Measurements from ENCODE around the gene MCCD1. TPM values are rescaled to one million over a fixed set of nuclear protein-coding genes. Genes with fewer than 3 reads are reported as not detected.

The MCCD1 gene
- not detected in 2 replicates for total RNA-seq (2014; rRNA removed; shearing (Covaris generic))

GRCh38 chr6:31528821-31529328, at the start of gene MCCD1:
TSS of gene MCCD1 (plus strand) at chr6:31528962. CDS start at chr6:31529015, 53 bp downstream.

GRCh38 chr6:31497531-31498476, 31.0 kb upstream of the MCCD1 start, which contains the start of gene MICB:
TSS of gene MICB (plus strand) at chr6:31498145. CDS start at chr6:31498194, 49 bp downstream.

GRCh38 chr6:31541658-31542521, 13.1 kb downstream of the MCCD1 start, which contains the start of gene DDX39B:
TSS of gene DDX39B (minus strand) at chr6:31542003. CDS start at chr6:31540532, 1,471 bp downstream.

GRCh38 chr6:31546339-31546957, 17.7 kb downstream of the MCCD1 start, which contains the start of gene ATP6V1G2:
TSS of gene ATP6V1G2 (minus strand) at chr6:31546608. CDS start at chr6:31546559, 49 bp downstream.

GRCh38 chr6:31546958-31547726, 18.4 kb downstream of the MCCD1 start, which contains the start of gene NFKBIL1:
TSS of gene NFKBIL1 (plus strand) at chr6:31547608. CDS start at chr6:31547695, 87 bp downstream.

GRCh38 chr6:31572041-31572911, 43.5 kb downstream of the MCCD1 start, which contains the start of gene LTA:
TSS of gene LTA (plus strand) at chr6:31572289. CDS start at chr6:31572743, 454 bp downstream.

GRCh38 chr6:31575335-31575901, 46.7 kb downstream of the MCCD1 start, which contains the start of gene TNF:
TSS of gene TNF (plus strand) at chr6:31575565. CDS start at chr6:31575742, 177 bp downstream.

Small RNAs within 50 kb of the gene (small RNA-seq; reads per million reads assigned to genes)
- gene AL663061.1: not detected
- gene RF00019: not detected
- 101 reads per million, percentile 96 among the genes with 10 or more reads in this experiment for gene SNORD117
- not detected for gene SNORD84

Other genes with a start within 250 kb of the MCCD1 start
- 167 and 231 TPM in 2 replicates for gene HLA-B, start 171.8 kb upstream of the MCCD1 start, total RNA-seq (2014; rRNA removed; shearing (Covaris generic))
- 9.9 and 12.0 TPM in 2 replicates for gene MICA, start 125.4 kb upstream of the MCCD1 start, total RNA-seq (2014; rRNA removed; shearing (Covaris generic))
- 6.1 and 7.0 TPM in 2 replicates for gene MICB, start 30.8 kb upstream of the MCCD1 start, total RNA-seq (2014; rRNA removed; shearing (Covaris generic))
- gene DDX39B, start 13.0 kb downstream of the MCCD1 start, total RNA-seq (2014; rRNA removed; shearing (Covaris generic)): 495 and 540 TPM in 2 replicates
- 0.26 and 1.9 TPM in 2 replicates for gene ATP6V1G2, start 17.6 kb downstream of the MCCD1 start, total RNA-seq (2014; rRNA removed; shearing (Covaris generic))
- 32.6 and 37.2 TPM in 2 replicates for gene NFKBIL1, start 18.6 kb downstream of the MCCD1 start, total RNA-seq (2014; rRNA removed; shearing (Covaris generic))
- gene LTA, start 43.3 kb downstream of the MCCD1 start, total RNA-seq (2014; rRNA removed; shearing (Covaris generic)): not detected in 2 replicates
- 0.19 TPM in 1 of 2 replicates, not detected in the other for gene TNF, start 46.6 kb downstream of the MCCD1 start, total RNA-seq (2014; rRNA removed; shearing (Covaris generic))
- gene LTB, start 53.5 kb downstream of the MCCD1 start, total RNA-seq (2014; rRNA removed; shearing (Covaris generic)): not detected in 2 replicates
- not detected in 2 replicates for gene LST1, start 57.3 kb downstream of the MCCD1 start, total RNA-seq (2014; rRNA removed; shearing (Covaris generic))
- not detected in 2 replicates for gene NCR3, start 64.0 kb downstream of the MCCD1 start, total RNA-seq (2014; rRNA removed; shearing (Covaris generic))
- gene AIF1, start 86.3 kb downstream of the MCCD1 start, total RNA-seq (2014; rRNA removed; shearing (Covaris generic)): not detected in 2 replicates
- 90.3 and 94.7 TPM in 2 replicates for gene PRRC2A, start 91.8 kb downstream of the MCCD1 start, total RNA-seq (2014; rRNA removed; shearing (Covaris generic))
- 209 and 229 TPM in 2 replicates for gene BAG6, start 123.7 kb downstream of the MCCD1 start, total RNA-seq (2014; rRNA removed; shearing (Covaris generic))
- 0.19 and 2.5 TPM in 2 replicates for gene APOM, start 126.9 kb downstream of the MCCD1 start, total RNA-seq (2014; rRNA removed; shearing (Covaris generic))
- gene C6orf47, start 131.8 kb downstream of the MCCD1 start, total RNA-seq (2014; rRNA removed; shearing (Covaris generic)): 17.9 and 18.9 TPM in 2 replicates
- gene GPANK1, start 136.0 kb downstream of the MCCD1 start, total RNA-seq (2014; rRNA removed; shearing (Covaris generic)): 31.7 and 40.6 TPM in 2 replicates
- gene CSNK2B, start 137.1 kb downstream of the MCCD1 start, total RNA-seq (2014; rRNA removed; shearing (Covaris generic)): 129 and 169 TPM in 2 replicates
- gene LY6G5B, start 141.0 kb downstream of the MCCD1 start, total RNA-seq (2014; rRNA removed; shearing (Covaris generic)): 1.7 and 3.4 TPM in 2 replicates
- gene LY6G5C, start 152.1 kb downstream of the MCCD1 start, total RNA-seq (2014; rRNA removed; shearing (Covaris generic)): 0.94 TPM in 1 of 2 replicates, not detected in the other
- gene ABHD16A, start 174.4 kb downstream of the MCCD1 start, total RNA-seq (2014; rRNA removed; shearing (Covaris generic)): 25.7 and 26.1 TPM in 2 replicates
- gene LY6G6F, start 177.9 kb downstream of the MCCD1 start, total RNA-seq (2014; rRNA removed; shearing (Covaris generic)): not detected in 2 replicates
- not detected in 2 replicates for gene LY6G6D, start 186.4 kb downstream of the MCCD1 start, total RNA-seq (2014; rRNA removed; shearing (Covaris generic))
- not detected in 2 replicates for gene LY6G6C, start 192.8 kb downstream of the MCCD1 start, total RNA-seq (2014; rRNA removed; shearing (Covaris generic))
- not detected in 2 replicates for gene MPIG6B, start 194.4 kb downstream of the MCCD1 start, total RNA-seq (2014; rRNA removed; shearing (Covaris generic))
- 25.3 and 28.6 TPM in 2 replicates for gene DDAH2, start 200.3 kb downstream of the MCCD1 start, total RNA-seq (2014; rRNA removed; shearing (Covaris generic))
- gene CLIC1, start 207.6 kb downstream of the MCCD1 start, total RNA-seq (2014; rRNA removed; shearing (Covaris generic)): 484 and 511 TPM in 2 replicates
- 14.9 and 36.7 TPM in 2 replicates for gene MSH5, start 211.0 kb downstream of the MCCD1 start, total RNA-seq (2014; rRNA removed; shearing (Covaris generic))
- gene SAPCD1, start 233.7 kb downstream of the MCCD1 start, total RNA-seq (2014; rRNA removed; shearing (Covaris generic)): 13.0 and 13.2 TPM in 2 replicates
- gene VWA7, start 248.4 kb downstream of the MCCD1 start, total RNA-seq (2014; rRNA removed; shearing (Covaris generic)): 0.34 TPM in 2 replicates

Measured in A375 (cell line).